PC-9 (cell line): Measurements from ENCODE around the gene GFRA1. TPM values are rescaled to one million over a fixed set of nuclear protein-coding genes. Genes with fewer than 3 reads are reported as not detected.

Experiments used
- BruUV-seq: library from RNA; stranded (reverse); fragments of 400-500 nt; replicated peaks from 2 replicates; lab custom pipeline; 2021; lab: Mats Ljungman, UMichigan
- CTCF ChIA-PET: fragments of 300-600 bp; sonication (Branson Sonifier 250); formaldehyde crosslinking; loops from one replicate; lab custom pipeline; 2022; ENCODE audit warnings: antibody characterized with exemption; lab: Charles Lee
- POLR2A ChIA-PET: fragments of 300-600 bp; sonication (Branson Sonifier 250); formaldehyde crosslinking; loops from one replicate; lab custom pipeline; 2022; ENCODE audit warnings: antibody characterized with exemption; ENCODE audit not compliant: unreplicated experiment; lab: Charles Lee
- DNase-seq, 2 experiments: peaks; one replicate each; pipeline versions ENCODE4 v3.0.0 to v3.0.0-alpha.2; 2015 to 2022; ENCODE audit warnings: mixed read lengths in 1 of 2
- H2AFZ ChIP-seq: fragments of 200-600 bp; sonication (generic); 2 replicates; pipeline ENCODE4 v1.8.1; 2017; ENCODE audit warnings: antibody characterized with exemption
- H3F3A ChIP-seq: fragments of 200-600 bp; sonication (generic); 2 replicates; pipeline ENCODE4 v1.8.1; 2017; ENCODE audit warnings: antibody characterized with exemption, mild to moderate bottlenecking, low read depth; ENCODE audit not compliant: insufficient read depth
- H3K27ac ChIP-seq: fragments of 200-600 bp; sonication (generic); 2 replicates; pipeline ENCODE4 v1.6.1; 2016; ENCODE audit warnings: mixed run types
- H3K27me3 ChIP-seq: fragments of 200-600 bp; sonication (generic); 2 replicates; pipeline ENCODE4 v1.6.1; 2016; ENCODE audit warnings: low read depth, mixed run types; ENCODE audit not compliant: insufficient read depth
- H3K36me3 ChIP-seq: fragments of 200-600 bp; sonication (generic); 2 replicates; pipeline ENCODE4 v1.6.1; 2016; ENCODE audit warnings: low read depth, mixed run types
- H3K4me1 ChIP-seq: fragments of 200-600 bp; sonication (generic); replicated peaks from 2 replicates; pipeline ENCODE4 v1.6.1; 2016; ENCODE audit warnings: mixed run types; ENCODE audit not compliant: insufficient read depth
- H3K4me2 ChIP-seq: fragments of 200-600 bp; sonication (generic); 2 replicates; pipeline ENCODE4 v1.6.1; 2017; ENCODE audit warnings: mixed run types
- H3K4me3 ChIP-seq: fragments of 200-600 bp; sonication (generic); 2 replicates; pipeline ENCODE4 v1.6.1; 2016; ENCODE audit warnings: mixed run types
- H3K79me2 ChIP-seq: fragments of 200-600 bp; sonication (generic); 2 replicates; pipeline ENCODE4 v1.6.1; 2017; ENCODE audit warnings: low read depth, mixed run types
- H3K9me2 ChIP-seq: fragments of 200-600 bp; sonication (generic); 2 replicates; pipeline ENCODE4 v1.8.1; 2017; ENCODE audit warnings: mild to moderate bottlenecking; ENCODE audit not compliant: insufficient read depth
- H3K9me3 ChIP-seq: fragments of 200-600 bp; sonication (generic); 2 replicates; pipeline ENCODE4 v1.8.1; 2016; ENCODE audit warnings: low read depth; ENCODE audit not compliant: insufficient read depth
- H4K20me1 ChIP-seq: fragments of 200-600 bp; sonication (generic); 2 replicates; pipeline ENCODE4 v1.8.1; 2017; ENCODE audit not compliant: insufficient read depth
- EZH2 ChIP-seq: fragments of 200-600 bp; sonication (generic); IDR thresholded peaks from 2 replicates; pipeline ENCODE4 v1.8.0; 2017; ENCODE audit warnings: antibody characterized with exemption, low read depth
- intact Hi-C: fragments of 100-400 bp; cut with micrococcal nuclease; formaldehyde crosslinking; loops from one replicate; pipeline ENCODE4 v1.10.0; 2022; ENCODE audit not compliant: unreplicated experiment
- total RNA-seq: library from RNA; stranded (reverse); gene quantifications from 2 replicates; pipeline ENCODE4 v1.2.3, GENCODE V29; 2021
- TF ChIP-seq, protein P1 (sequence below): fragments of 200-600 bp; sonication (generic); conservative IDR thresholded peaks from 2 replicates; pipeline ENCODE4 v1.6.1; 2017; ENCODE audit warnings: mixed run types, antibody characterized with exemption, mild to moderate bottlenecking, moderate library complexity

GFRA1 gene
- total RNA-seq, 1 experiment from 2014 or later, result 0.11 TPM

GRCh38 chr10:116112232-116113231 is 160.5 kb downstream of the GFRA1 start:
- H3K27ac ChIP-seq, result no peak overlapping the region
- no peaks in the 10 kb centered on the region for H3F3A ChIP-seq
- no peak overlapping the region for H3K4me3 ChIP-seq
- POLR2A ChIA-PET, result no interaction called here
- H3K4me2 ChIP-seq, result no peak overlapping the region
- H3K9me3 ChIP-seq, result no peaks in the 10 kb centered on the region
- H3K4me1 ChIP-seq, result no peaks in the 10 kb centered on the region
- no peaks in the 10 kb centered on the region for H3K36me3 ChIP-seq
- no peak overlapping the region for H2AFZ ChIP-seq
- no peaks in the 10 kb centered on the region for H3K9me2 ChIP-seq
- CTCF ChIA-PET, result no interaction called here
- TF ChIP-seq, protein P1, sequence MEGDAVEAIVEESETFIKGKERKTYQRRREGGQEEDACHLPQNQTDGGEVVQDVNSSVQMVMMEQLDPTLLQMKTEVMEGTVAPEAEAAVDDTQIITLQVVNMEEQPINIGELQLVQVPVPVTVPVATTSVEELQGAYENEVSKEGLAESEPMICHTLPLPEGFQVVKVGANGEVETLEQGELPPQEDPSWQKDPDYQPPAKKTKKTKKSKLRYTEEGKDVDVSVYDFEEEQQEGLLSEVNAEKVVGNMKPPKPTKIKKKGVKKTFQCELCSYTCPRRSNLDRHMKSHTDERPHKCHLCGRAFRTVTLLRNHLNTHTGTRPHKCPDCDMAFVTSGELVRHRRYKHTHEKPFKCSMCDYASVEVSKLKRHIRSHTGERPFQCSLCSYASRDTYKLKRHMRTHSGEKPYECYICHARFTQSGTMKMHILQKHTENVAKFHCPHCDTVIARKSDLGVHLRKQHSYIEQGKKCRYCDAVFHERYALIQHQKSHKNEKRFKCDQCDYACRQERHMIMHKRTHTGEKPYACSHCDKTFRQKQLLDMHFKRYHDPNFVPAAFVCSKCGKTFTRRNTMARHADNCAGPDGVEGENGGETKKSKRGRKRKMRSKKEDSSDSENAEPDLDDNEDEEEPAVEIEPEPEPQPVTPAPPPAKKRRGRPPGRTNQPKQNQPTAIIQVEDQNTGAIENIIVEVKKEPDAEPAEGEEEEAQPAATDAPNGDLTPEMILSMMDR, result no peak
- TF ChIP-seq EZH2, result no peak
- no TSS peak for BruUV-seq
- H4K20me1 ChIP-seq, result no peaks in the 10 kb centered on the region
- H3K27me3 ChIP-seq, result peaks cover 19% of the 10 kb centered on the region; the same call in 1 of the 2 replicates
- intact Hi-C loops, result no loop called here
- no peaks in the 10 kb centered on the region for H3K79me2 ChIP-seq
- no peak for DNase-seq

GRCh38 chr10:116111483-116112095 is 161.4 kb downstream of the GFRA1 start:
- intact Hi-C loops, result no loop called here
- Histone ChIP-seq H3K27ac (no peak overlapping the region), H2AFZ (no peak overlapping the region), H3K27me3 (peaks cover 19% of the 10 kb centered on the region; the same call in 1 of the 2 replicates), H3K9me3 (no peaks in the 10 kb centered on the region), H4K20me1 (no peaks in the 10 kb centered on the region), H3K4me2 (no peak overlapping the region), H3K9me2 (no peaks in the 10 kb centered on the region), H3F3A (no peaks in the 10 kb centered on the region), H3K79me2 (no peaks in the 10 kb centered on the region), H3K4me1 (no peaks in the 10 kb centered on the region), H3K36me3 (no peaks in the 10 kb centered on the region), H3K4me3 (no peak overlapping the region)
- POLR2A ChIA-PET, result no interaction called here
- CTCF ChIA-PET, result no interaction called here
- DNase-seq, result no peak
- TF ChIP-seq EZH2, result no peak
- TF ChIP-seq, protein P1, result no peak
- BruUV-seq, result no TSS peak

DNA sequence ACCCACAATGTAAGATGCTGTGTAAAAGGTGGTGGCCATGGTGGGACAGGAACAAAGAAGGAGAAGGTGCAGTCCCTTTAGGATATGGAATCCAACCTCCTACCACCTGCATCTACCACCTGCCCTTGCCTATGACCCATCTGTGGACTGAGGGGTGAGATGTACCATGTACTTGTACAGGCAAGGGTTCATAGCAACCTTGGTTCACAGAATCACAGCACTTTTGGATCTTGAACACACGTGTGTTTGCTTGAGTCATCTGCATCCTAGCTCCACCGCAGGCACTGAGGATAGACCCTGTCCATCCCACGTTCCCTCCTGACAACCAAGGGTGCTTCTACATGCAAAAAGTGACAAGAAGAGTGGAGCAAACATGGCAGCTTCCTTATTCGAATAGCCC is 162.3 kb downstream of the GFRA1 start:
- no peak overlapping the region for H3K4me3 ChIP-seq
- H3K79me2 ChIP-seq, result no peaks in the 10 kb centered on the region
- no peak for DNase-seq
- ChIA-PET POLR2A (no interaction called here), CTCF (no interaction called here)
- H4K20me1 ChIP-seq, result no peaks in the 10 kb centered on the region
- no peak overlapping the region for H2AFZ ChIP-seq
- BruUV-seq, result no TSS peak
- H3K27ac ChIP-seq, result no peak overlapping the region
- no peaks in the 10 kb centered on the region for H3K4me1 ChIP-seq
- H3F3A ChIP-seq, result no peaks in the 10 kb centered on the region
- H3K4me2 ChIP-seq, result no peak overlapping the region
- intact Hi-C loops, result no loop called here
- TF ChIP-seq, protein P1, result no peak
- TF ChIP-seq EZH2, result no peak
- H3K9me2 ChIP-seq, result no peaks in the 10 kb centered on the region
- no peaks in the 10 kb centered on the region for H3K9me3 ChIP-seq
- no peaks in the 10 kb centered on the region for H3K36me3 ChIP-seq
- peaks cover 19% of the 10 kb centered on the region; the same call in 1 of the 2 replicates for H3K27me3 ChIP-seq
